ENCODE data around the gene PPP1R36. TPM values are rescaled to one million over a fixed set of nuclear protein-coding genes. Genes with fewer than 3 reads are reported as not detected.

PPP1R36 gene
- total RNA-seq, 4 donors from 2014 or later, result 2.3 to 5.7 (median 3.9) TPM

DNA sequence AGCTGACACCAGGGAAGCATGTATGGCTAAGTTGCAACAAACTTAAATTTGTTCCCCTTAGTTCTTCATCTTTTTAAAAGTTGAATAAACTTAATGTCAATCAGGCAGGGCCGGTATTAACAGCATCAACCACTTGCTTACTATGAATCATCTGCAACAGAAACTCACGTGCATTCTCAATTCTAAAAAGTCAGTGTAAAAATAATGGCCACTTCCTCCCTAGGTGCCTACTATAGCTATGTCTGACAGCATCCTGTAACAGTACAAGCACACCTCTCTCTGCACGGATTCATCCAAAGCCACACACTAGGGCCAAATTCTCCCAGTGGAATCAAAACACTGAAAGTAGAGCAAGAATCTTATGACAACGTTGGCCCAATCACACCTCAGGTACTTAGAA is 48.6 kb downstream of the PPP1R36 start:
- TF ChIP-seq, protein P1, sequence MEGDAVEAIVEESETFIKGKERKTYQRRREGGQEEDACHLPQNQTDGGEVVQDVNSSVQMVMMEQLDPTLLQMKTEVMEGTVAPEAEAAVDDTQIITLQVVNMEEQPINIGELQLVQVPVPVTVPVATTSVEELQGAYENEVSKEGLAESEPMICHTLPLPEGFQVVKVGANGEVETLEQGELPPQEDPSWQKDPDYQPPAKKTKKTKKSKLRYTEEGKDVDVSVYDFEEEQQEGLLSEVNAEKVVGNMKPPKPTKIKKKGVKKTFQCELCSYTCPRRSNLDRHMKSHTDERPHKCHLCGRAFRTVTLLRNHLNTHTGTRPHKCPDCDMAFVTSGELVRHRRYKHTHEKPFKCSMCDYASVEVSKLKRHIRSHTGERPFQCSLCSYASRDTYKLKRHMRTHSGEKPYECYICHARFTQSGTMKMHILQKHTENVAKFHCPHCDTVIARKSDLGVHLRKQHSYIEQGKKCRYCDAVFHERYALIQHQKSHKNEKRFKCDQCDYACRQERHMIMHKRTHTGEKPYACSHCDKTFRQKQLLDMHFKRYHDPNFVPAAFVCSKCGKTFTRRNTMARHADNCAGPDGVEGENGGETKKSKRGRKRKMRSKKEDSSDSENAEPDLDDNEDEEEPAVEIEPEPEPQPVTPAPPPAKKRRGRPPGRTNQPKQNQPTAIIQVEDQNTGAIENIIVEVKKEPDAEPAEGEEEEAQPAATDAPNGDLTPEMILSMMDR (IDR thresholded peaks at IDR 0.05; ENCODE audit: low read depth), result no peak

DNA sequence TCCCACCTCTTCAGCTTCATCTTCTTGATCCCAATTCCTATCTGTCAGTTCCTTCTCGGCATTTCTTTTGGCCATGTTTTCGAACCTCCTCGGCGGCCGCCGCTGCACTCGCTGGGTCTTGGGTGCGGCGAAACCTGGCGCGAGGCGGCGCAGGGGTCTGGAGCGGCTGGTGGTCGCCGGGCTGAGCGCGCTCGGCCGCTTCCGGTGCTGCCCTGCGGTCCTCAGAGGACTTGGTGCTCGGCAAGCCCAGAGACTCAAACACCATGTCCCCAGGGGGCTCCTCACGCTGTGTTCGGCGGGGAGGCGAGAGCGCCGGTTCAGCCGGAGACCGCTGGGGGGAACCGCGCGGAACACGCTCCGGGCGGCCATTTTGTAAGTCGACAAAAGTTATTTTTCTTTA is 51.8 kb downstream of the PPP1R36 start:
- TF ChIP-seq, protein P1 (IDR thresholded peaks at IDR 0.05; ENCODE audit: low read depth), result no peak

DNA sequence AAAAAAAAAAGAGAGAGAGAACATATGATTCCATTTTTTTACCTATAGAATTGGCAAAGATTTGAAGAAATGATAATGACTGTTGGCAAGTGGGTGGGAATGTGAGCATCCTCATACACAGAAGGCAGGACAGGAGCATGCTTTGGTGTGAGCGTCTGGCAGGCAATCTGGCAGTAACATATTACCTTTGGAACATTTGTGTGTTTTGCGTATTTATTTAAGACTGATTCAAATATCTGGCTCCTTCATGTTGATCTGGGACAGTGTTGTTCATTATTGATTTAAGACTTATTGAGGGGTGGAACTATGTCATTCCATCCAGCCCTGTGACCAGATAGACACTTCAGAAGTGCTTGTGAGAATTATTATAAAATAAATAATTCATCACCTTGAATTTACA is 53.1 kb downstream of the PPP1R36 start:
- TF ChIP-seq, protein P1 (IDR thresholded peaks at IDR 0.05; ENCODE audit: low read depth), result no peak

DNA sequence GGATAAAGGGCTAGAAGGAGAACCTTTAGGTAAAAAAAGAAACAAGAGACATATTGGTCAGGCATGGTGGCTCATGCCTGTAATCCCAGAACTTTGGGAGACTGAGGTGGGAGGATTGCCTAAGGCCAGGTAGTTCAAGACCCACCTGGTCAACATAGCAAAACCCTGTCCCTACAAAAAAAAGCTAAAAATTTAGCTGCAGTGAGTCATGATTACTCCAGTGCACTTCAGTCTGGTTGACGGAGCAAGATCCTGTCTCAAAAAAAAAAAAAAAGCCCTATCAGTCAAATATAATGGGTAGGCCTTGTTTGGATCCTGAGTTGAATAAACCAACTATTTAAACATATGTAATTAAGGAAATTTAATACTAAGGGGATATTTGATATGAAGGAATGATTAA is 54.2 kb downstream of the PPP1R36 start:
- TF ChIP-seq, protein P1 (IDR thresholded peaks at IDR 0.05; ENCODE audit: low read depth), result no peak

DNA sequence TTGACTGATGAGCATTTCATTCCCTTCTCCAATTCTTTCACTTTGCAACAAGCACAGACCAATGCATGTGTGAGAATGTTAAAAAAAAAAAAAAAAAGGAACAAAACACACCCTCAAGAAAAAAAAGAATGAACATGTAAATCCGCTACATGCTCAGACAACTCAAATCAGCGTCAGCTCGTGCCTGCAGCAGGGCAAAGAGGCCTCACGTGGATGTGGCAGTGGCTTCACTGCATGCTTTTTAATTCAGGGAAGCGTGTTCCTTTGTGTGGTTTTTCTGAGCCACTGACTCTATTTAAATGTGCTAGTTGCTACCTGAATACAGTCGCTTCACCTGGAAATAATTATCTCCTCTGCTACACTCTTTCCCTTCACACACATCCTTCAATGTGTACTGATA is 55.1 kb downstream of the PPP1R36 start:
- TF ChIP-seq, protein P1 (IDR thresholded peaks at IDR 0.05; ENCODE audit: low read depth), result no peak

DNA sequence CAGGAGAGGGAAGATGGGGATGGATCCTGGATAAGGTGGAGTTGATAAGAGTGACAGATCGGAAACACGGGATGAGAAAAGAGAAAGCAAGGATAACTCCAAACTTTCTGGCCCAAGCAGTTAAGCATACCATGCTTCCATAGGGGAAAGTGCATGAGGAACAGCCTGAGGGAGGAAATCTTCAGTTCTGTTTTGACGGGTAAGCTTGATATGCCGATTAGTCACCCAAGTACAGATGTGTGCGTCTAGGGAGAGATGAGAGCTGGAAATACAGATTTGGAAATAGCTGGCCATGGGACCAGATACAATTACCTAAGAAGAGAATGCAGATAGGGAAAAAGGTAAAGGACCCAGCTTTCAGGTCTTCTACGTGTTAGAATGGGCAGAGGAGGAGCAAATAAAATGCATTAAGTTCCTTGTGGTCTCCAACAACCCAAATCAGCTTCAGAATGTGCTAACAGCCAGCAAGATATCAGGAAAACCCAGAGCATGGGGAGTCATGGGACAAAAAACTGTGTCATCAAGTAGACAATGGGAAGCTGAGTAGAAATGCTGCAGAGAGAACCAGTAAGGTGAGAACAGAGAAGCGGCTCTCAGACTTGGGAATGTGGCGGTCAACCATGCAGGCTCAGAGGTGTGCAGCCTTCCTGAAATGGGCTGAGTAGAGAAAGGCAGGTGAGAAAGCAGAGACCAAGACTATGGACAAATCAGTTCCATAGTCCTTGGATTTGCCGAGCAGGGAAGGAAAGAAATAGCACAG is 56.3 kb downstream of the PPP1R36 start:
- TF ChIP-seq, protein P1 (IDR thresholded peaks at IDR 0.05; ENCODE audit: low read depth), result no peak

DNA sequence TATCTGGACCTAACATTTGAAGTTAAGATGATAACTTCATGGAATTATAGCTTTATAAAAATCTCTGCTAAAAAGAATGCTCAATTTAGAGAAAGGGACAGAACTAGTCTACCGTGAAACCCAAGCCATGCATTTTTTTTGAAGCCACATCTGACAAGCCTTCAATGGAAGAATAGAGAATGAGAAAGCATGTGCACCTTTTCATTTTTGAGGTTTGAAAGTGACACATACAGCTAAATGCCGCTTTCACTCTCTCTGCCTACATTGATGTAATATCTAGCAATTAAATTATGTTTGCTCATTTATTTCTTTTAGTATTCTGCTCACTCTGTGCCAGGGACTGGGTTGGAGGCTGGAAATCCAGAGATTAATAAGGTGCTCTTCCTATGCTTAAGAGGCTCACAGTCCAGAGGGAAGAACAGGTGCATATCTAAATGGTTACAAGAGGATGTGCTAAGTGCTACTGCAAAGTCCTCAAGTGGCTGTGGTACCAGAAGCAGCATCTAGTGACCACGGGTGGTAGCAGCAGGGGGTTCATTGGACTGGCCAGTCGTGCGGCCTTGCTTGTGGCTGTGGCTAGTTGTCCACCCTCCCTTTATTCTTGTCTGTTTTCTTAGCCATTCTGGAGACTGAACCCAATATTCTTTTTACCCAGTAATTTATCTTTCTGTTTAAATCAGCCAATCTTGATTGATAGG is 60.4 kb downstream of the PPP1R36 start:
- TF ChIP-seq, protein P1 (IDR thresholded peaks at IDR 0.05; ENCODE audit: low read depth), result no peak

All from subcutaneous adipose tissue (tissue), 4 donors.